Activated CD4-positive, alpha-beta T cell treated with anti-CD3 and anti-CD28 coated beads for 4 hours (primary cell): Measurements from ENCODE around the gene RILPL1.
"Not testable (repeated sequence)": the region's sequence is repeated elsewhere in the genome, so short reads cannot be mapped to it uniquely, and the experiment has no call there.

Source experiments
- DNase-seq, 2 donors: peaks; one replicate each; pipeline ENCODE4 v3.0.0-alpha.2; 2020

Gene RILPL1

GRCh38 chr12:123457980-123458779 lies 75.3 kb downstream of the RILPL1 start, which contains the start of gene SNRNP35:
TSS of gene SNRNP35 (plus strand) at chr12:123458139. CDS start at chr12:123465541, 7,402 bp downstream.
- peak; percentile 81 to 85 for DNase-seq

- DNase-seq: no peak
Measured at GRCh38 chr12:123453165-123453564, 80.4 kb downstream of the RILPL1 start.

- not testable (repeated sequence) for DNase-seq
Measured at GRCh38 chr12:123452276-123452550, 81.3 kb downstream of the RILPL1 start.

DNA sequence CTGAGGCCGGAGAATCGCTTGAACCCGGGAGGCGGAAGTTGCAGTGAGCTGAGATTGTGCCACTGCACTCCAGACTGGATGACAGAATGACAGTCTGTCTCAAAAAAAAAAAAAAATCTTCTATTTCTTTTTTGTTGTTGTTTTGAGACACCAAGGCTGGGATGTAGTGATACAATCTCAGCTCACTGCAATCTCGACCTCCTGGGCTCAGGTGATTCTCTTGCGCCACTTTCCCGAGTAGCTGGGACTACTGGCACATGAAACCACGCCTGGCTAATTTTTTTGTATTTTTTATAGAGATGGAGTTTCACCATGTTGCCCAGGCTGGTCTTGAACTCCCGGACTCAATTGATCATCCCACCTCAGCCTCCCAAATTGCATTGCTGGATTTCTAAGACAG lies 82.9 kb downstream of the RILPL1 start:
- DNase-seq: no peak

- no peak for DNase-seq
Measured at GRCh38 chr12:123449856-123450255, 83.7 kb downstream of the RILPL1 start.

DNA sequence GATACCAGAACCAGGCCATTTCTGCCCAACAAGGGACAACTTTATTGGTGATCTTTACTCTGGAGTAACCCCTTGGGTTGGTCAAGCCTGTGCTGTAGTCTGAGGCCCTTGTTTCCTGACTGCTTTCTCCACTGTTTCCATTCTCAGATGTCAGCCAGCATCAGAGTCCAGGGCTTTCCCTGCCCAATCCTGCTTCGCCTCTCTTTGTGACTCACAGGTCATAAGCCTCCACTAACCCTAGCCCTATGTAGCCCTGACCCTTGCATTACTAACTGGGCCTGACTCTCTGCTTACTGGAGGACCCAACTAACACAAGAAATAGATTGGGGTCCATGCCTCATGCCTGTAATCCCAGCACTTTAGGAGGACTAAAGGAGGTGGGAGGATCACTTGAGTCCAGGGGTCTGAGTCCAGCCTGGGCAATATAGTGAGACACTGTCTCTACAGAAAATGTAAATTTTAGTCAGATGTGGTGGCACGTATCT lies 84.2 kb downstream of the RILPL1 start:
- no peak for DNase-seq

DNA sequence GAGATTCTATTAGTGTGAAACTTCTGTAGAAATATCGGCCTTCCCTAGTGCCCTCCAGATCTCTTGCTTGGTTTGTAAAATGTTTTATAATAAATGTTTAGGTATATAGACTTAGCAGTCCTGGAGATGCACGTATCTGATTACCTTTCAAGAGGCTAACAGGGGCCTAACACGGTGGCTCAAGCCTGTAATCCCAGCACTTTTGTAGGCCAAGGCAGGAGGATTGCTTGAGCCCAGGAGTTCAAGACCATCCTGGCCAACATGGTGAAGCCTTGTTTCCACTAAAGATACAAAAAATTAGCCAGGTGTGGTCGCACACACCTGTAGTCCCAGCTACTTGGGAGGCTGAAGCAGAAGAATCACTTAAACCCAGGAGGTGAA lies 87.2 kb downstream of the RILPL1 start:
- no peak for DNase-seq

- DNase-seq: no peak
Measured at GRCh38 chr12:123445388-123446332, 87.9 kb downstream of the RILPL1 start.

- DNase-seq: no peak
Measured at GRCh38 chr12:123444092-123445026, 89.2 kb downstream of the RILPL1 start.

- DNase-seq: no peak
Measured at GRCh38 chr12:123442774-123443173, 90.7 kb downstream of the RILPL1 start.

- no peak for DNase-seq
Measured at GRCh38 chr12:123441523-123442164, 91.9 kb downstream of the RILPL1 start.

- DNase-seq: peak; percentile 90
Measured at GRCh38 chr12:123436017-123436964, 97.2 kb downstream of the RILPL1 start, which contains the start of gene RILPL2. TSS of gene RILPL2 (minus strand) at chr12:123436684. CDS start at chr12:123436420, 264 bp downstream.

GRCh38 chr12:123435636-123436016 lies 97.9 kb downstream of the RILPL1 start:
- DNase-seq: no peak

GRCh38 chr12:123433615-123434014 lies 99.9 kb downstream of the RILPL1 start:
- DNase-seq: no peak

- DNase-seq: peak; percentile 20 to 23
Measured at GRCh38 chr12:123431951-123432817, 101.3 kb downstream of the RILPL1 start.

GRCh38 chr12:123429101-123429500 lies 104.4 kb downstream of the RILPL1 start:
- DNase-seq: not testable (repeated sequence)

DNA sequence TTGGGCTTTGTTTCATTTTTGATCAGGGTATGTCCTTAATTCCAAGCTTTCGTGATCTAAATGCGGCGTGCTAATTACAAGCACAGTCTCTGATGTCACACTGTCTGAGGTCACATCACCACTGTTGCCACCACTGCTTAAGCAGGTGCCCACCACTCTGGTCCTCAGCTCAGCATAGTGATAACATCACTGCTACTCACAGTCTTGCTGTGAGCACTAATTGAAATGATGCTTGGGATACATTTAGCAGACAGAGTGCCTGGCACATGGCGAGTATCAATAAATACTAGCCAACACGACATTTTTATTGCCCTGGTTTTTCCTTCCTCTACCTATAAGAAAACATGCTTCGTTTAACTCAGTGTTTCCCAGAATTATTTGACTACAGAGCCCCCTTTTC lies 104.9 kb downstream of the RILPL1 start:
- DNase-seq: no peak

- DNase-seq: no peak
Measured at GRCh38 chr12:123427036-123427769, 106.3 kb downstream of the RILPL1 start.

GRCh38 chr12:123421314-123421713 lies 112.2 kb downstream of the RILPL1 start:
- no peak for DNase-seq
